Smooth muscle cell (in vitro differentiated cells): ENCODE measurements around the gene COQ9. TPM values are rescaled to one million over a fixed set of nuclear protein-coding genes. Genes with fewer than 3 reads are reported as not detected.

Experiments
- DNase-seq: peaks from one replicate; lab custom pipeline; 2025; ENCODE audit not compliant: unreplicated experiment; lab: John Stamatoyannopoulos, UW
- H2AFZ ChIP-seq: fragments of 200-600 bp; sonication (generic); 2 replicates; pipeline ENCODE4 v1.6.0; 2016; ENCODE audit warnings: antibody characterized with exemption, low read depth, mild to moderate bottlenecking
- H3F3A ChIP-seq: fragments of 200-600 bp; sonication (generic); 2 replicates; pipeline ENCODE4 v1.6.0; 2017; ENCODE audit warnings: antibody characterized with exemption, low read depth
- H3K27ac ChIP-seq: fragments of 200-600 bp; sonication (generic); 2 replicates; pipeline ENCODE4 v1.5.1; 2016; ENCODE audit warnings: low read depth, mild to moderate bottlenecking
- H3K27me3 ChIP-seq: fragments of 200-600 bp; sonication (generic); 2 replicates; pipeline ENCODE4 v1.6.1; 2016; ENCODE audit warnings: low read depth, mild to moderate bottlenecking
- H3K36me3 ChIP-seq: fragments of 200-600 bp; sonication (generic); 2 replicates; pipeline ENCODE4 v1.5.1; 2016; ENCODE audit warnings: low read depth
- H3K4me1 ChIP-seq: fragments of 200-600 bp; sonication (generic); 2 replicates; pipeline ENCODE4 v1.5.1; 2016; ENCODE audit warnings: low read depth
- H3K4me2 ChIP-seq: fragments of 200-600 bp; sonication (generic); 2 replicates; pipeline ENCODE4 v1.6.0; 2016; ENCODE audit warnings: mild to moderate bottlenecking
- H3K4me3 ChIP-seq: fragments of 200-600 bp; sonication (generic); 2 replicates; pipeline ENCODE4 v1.5.1; 2016; ENCODE audit warnings: mild to moderate bottlenecking
- H3K79me2 ChIP-seq: fragments of 200-600 bp; sonication (generic); 2 replicates; pipeline ENCODE4 v1.6.0; 2016; ENCODE audit warnings: low read depth, mild to moderate bottlenecking
- H3K9ac ChIP-seq: fragments of 200-600 bp; sonication (generic); 2 replicates; pipeline ENCODE4 v1.6.0; 2016; ENCODE audit warnings: low read depth
- H3K9me3 ChIP-seq: fragments of 200-600 bp; sonication (generic); replicated peaks from 2 replicates; pipeline ENCODE4 v1.5.1; 2016; ENCODE audit warnings: low read depth
- H4K20me1 ChIP-seq: fragments of 200-600 bp; sonication (generic); 2 replicates; pipeline ENCODE4 v1.6.0; 2016; ENCODE audit warnings: low read depth
- CTCF ChIP-seq: fragments of 200-600 bp; sonication (generic); IDR thresholded peaks from 2 replicates; pipeline ENCODE4 v1.5.1; 2017; ENCODE audit warnings: borderline replicate concordance, mild to moderate bottlenecking, antibody characterized with exemption; ENCODE audit not compliant: insufficient read depth, poor library complexity, severe bottlenecking
- WGBS: methylation state at CpG from one replicate; pipeline ENCODE4 v1.1.7; 2016; ENCODE audit warnings: low lambda C conversion rate; 5-methylcytosine and 5-hydroxymethylcytosine counted together
- polyA plus RNA-seq: library from polyadenylated mRNA; unstranded; fragments of >200 nt; fragmentation: Nextera tagmentation; extraction: Ambion mirVana; gene quantifications from 2 replicates; pipeline ENCODE4 v1.2.1, GENCODE V29; 2016
- total RNA-seq: library from RNA; depleted of rRNA; stranded (reverse); fragments of >200 nt; gene quantifications from 2 replicates; pipeline ENCODE4 v1.2.3, GENCODE V29; 2014

The COQ9 gene
- total and polyA plus RNA-seq, 2 experiments from 2014 or later, result 34.7 to 62.1 TPM

- Histone ChIP-seq H3K4me2 (no peak overlapping the region), H3K27ac (no peak overlapping the region), H2AFZ (no peak overlapping the region), H3K4me3 (no peak overlapping the region), H3K9me3 (no peaks in the 10 kb centered on the region), H3K36me3 (peaks cover 5% of the 10 kb centered on the region), H3K27me3 (no peaks in the 10 kb centered on the region), H3K9ac (no peak overlapping the region), H3K79me2 (peaks cover 11% of the 10 kb centered on the region), H3F3A (peaks cover 18% of the 10 kb centered on the region), H3K4me1 (no peaks in the 10 kb centered on the region), H4K20me1 (peaks cover 53% of the 10 kb centered on the region)
- 72% methylated on average over 10 of the region's 10 CpGs for WGBS
- TF ChIP-seq CTCF, result no peak
- DNase-seq, result no peak
Observed at GRCh38 chr16:57471852-57472664, 24.8 kb downstream of the COQ9 start.

- Histone ChIP-seq H2AFZ (no peak overlapping the region), H3K27me3 (no peaks in the 10 kb centered on the region), H4K20me1 (peaks cover 55% of the 10 kb centered on the region), H3K9ac (no peak overlapping the region), H3K4me2 (no peak overlapping the region), H3K4me1 (peaks cover 4% of the 10 kb centered on the region), H3K4me3 (no peak overlapping the region), H3K9me3 (no peaks in the 10 kb centered on the region), H3F3A (peaks cover 13% of the 10 kb centered on the region), H3K27ac (no peak overlapping the region), H3K36me3 (peaks cover under 1% of the 10 kb centered on the region), H3K79me2 (peaks cover 12% of the 10 kb centered on the region)
- DNase-seq, result no peak
- WGBS, result 90% methylated on average over 4 of the region's 4 CpGs
- no peak for TF ChIP-seq CTCF
Observed at GRCh38 chr16:57472665-57473060, 25.4 kb downstream of the COQ9 start.

GRCh38 chr16:57473176-57473840 lies 26.0 kb downstream of the COQ9 start:
- peaks cover 55% of the 10 kb centered on the region for H4K20me1 ChIP-seq
- 93% methylated on average over 14 of the region's 14 CpGs for WGBS

More at GRCh38 chr16:57473176-57473840, 26.0 kb downstream of the COQ9 start:
- no peak for TF ChIP-seq CTCF
- Histone ChIP-seq H3K4me1 (peaks cover 11% of the 10 kb centered on the region), H3K4me3 (no peak overlapping the region), H3K4me2 (no peak overlapping the region), H2AFZ (no peak overlapping the region), H3K9ac (no peak overlapping the region), H3K79me2 (peaks cover 15% of the 10 kb centered on the region), H3K9me3 (no peaks in the 10 kb centered on the region), H3F3A (peaks cover 12% of the 10 kb centered on the region), H3K27me3 (no peaks in the 10 kb centered on the region), H3K36me3 (no peaks in the 10 kb centered on the region), H3K27ac (no peak overlapping the region)
- DNase-seq, result no peak
